Epithelial cell of esophagus (primary cell): ENCODE measurements around the gene TENM3.

Experiments used
- DNase-seq: peaks from one replicate; pipeline ENCODE4 v3.0.0; 2010; ENCODE audit warnings: low read depth
- H3K4me3 ChIP-seq: 2 replicates; pipeline ENCODE4 v1.5.1; 2011; ENCODE audit warnings: mild to moderate bottlenecking, low read length, control low read depth
- CTCF ChIP-seq: IDR thresholded peaks from 2 replicates; pipeline ENCODE4 v1.5.1; 2011; ENCODE audit warnings: low read depth, mild to moderate bottlenecking, low read length, control low read depth, inconsistent platforms; ENCODE audit not compliant: insufficient read depth; ENCODE audit errors: missing control alignments

The TENM3 gene

GRCh38 chr4:182354106-182354505 lies 110.9 kb downstream of the TENM3 start:
- H3K4me3 ChIP-seq: no peak overlapping the region
- no peak for DNase-seq
- no peak for TF ChIP-seq CTCF

GRCh38 chr4:182354867-182355266 lies 111.7 kb downstream of the TENM3 start:
- TF ChIP-seq CTCF: no peak
- DNase-seq: peak; percentile 4
- H3K4me3 ChIP-seq: no peak overlapping the region

- DNase-seq: no peak
- TF ChIP-seq CTCF: no peak
- H3K4me3 ChIP-seq: no peak overlapping the region
Measured at GRCh38 chr4:182367153-182367552, 124.0 kb downstream of the TENM3 start.

- DNase-seq: no peak
- no peak for TF ChIP-seq CTCF
- H3K4me3 ChIP-seq: no peak overlapping the region
Measured at GRCh38 chr4:182369211-182369610, 126.0 kb downstream of the TENM3 start.

- TF ChIP-seq CTCF: no peak
- H3K4me3 ChIP-seq: no peak overlapping the region
- DNase-seq: no peak
Measured at GRCh38 chr4:182370491-182370890, 127.3 kb downstream of the TENM3 start.

GRCh38 chr4:182380771-182381181 lies 137.6 kb downstream of the TENM3 start:
- no peak overlapping the region for H3K4me3 ChIP-seq
- no peak for DNase-seq
- no peak for TF ChIP-seq CTCF

GRCh38 chr4:182382941-182383340 lies 139.7 kb downstream of the TENM3 start:
- H3K4me3 ChIP-seq: no peak overlapping the region
- DNase-seq: no peak

More at GRCh38 chr4:182382941-182383340, 139.7 kb downstream of the TENM3 start:
- no peak for TF ChIP-seq CTCF
